Stimulated activated CD4-positive, alpha-beta T cell treated with anti-CD3 and anti-CD28 coated beads, Interleukin-2, amount 100 ng/mL, for 48 hours (primary cell): ENCODE measurements around the gene DENND2C.

Experiments
- DNase-seq, 2 donors: peaks; one replicate each; pipeline ENCODE4 v3.0.0-alpha.2; 2020

The DENND2C gene, protein sequence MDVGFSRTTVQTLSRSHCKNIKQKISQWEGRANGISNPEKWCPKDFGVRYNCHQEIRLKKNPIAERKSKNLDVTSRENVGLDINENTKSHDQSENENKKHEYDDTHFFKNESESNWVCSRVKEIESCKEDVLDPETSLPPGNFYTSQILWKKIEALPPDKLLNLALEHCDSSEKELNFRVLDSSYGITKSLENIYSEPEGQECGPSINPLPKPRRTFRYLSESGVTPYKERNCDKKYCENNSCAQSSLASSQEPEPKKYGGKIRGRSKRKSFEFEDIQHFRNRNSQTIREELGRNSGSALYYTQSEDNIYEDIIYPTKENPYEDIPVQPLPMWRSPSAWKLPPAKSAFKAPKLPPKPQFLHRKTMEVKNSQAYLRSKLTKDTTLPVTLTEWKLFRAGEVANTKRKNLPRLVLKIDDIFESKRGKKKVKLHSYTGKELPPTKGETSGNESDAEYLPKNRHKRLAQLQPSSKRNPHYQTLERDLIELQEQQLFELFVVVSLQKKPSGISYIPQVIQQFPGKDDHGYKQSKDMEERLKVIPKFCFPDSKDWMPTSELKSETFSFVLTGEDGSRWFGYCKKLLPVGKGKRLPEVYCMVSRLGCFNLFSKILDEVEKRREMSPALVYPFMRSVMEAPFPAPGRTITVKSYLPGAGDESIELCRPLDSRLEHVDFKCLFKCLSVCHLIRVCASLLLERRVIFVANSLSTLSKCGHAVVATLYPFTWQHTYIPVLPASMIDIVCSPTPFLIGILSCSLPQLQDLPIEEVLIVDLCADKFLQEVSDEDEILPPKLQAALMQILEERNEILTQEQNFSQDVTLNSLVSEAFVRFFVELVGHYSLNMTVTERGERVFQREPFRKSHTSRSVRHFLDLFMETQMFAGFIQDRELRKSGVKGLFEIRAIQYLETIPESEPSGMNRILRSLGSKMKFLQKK

GRCh38 chr1:114669562-114670082, at the start of gene DENND2C:
Gene DENND2C, minus strand, starts transcription at chr1:114670049. Its CDS starts 44,065 bp downstream, at chr1:114625984.
- DNase-seq = no peak

GRCh38 chr1:114719424-114719787, 49.6 kb upstream of the DENND2C start:
- no peak for DNase-seq

DNA sequence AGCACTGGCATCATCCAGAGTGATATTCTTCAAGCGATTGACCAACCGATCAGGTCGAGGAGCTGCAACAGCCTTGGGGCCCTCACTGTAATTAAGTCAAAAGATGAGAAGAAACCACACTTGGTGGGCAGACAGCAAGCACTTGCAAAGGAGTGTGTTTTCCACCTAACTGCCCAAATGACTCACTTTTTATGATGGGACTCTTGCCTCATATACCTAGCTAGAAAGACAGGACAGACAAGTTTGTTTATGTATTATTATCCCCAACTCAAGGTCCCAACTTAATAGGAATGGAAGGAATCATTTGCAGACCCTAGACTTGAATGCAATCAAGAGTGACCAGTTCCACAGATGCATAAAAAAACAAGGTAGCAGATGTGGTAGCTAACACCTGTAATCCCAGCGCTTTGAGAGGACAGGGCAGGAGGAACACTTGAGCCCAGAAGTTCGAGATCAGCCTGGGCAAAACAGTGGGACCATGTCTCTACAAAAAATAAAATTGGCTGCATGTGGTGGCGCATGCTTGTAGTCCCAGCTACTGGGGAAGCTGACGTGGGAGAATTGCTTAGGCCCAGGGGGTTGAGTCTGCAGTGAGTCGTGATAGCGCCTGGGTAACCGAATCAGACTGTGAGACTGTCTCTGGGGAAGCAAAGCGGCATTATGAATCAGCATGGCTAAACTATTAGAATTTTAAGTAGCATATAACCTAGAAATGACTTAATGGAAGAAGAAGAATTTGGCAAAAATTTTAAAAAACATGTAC, 49.0 kb upstream of the DENND2C start:
- DNase-seq = peak; percentile 2 to 16

GRCh38 chr1:114716304-114717170, 46.7 kb upstream of the DENND2C start, which contains the start of gene NRAS:
Gene NRAS, minus strand, starts transcription at chr1:114716771. Its CDS starts 611 bp downstream, at chr1:114716160.
- peak; percentile 93 to 94 for DNase-seq

GRCh38 chr1:114715952-114716303, 46.1 kb upstream of the DENND2C start:
- DNase-seq = no peak

DNA sequence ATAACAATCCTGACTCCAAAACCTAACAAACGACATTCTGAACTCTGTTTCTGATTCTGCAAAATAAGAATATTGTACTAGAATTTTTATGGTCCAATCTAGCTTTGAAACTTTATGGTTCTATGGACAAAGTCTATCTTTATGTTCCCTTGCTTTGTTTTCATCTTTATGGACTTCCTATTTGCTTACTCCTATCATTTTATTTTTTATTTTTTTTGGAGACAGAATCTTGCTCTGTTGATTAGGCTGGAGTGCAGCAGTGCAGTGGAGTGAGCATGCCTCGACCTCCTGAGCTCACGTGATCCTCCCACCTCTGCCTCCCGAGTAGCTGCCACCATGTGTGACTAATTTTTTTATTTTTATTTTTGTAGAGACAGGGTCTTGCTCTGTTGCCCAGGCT, 43.1 kb upstream of the DENND2C start:
- DNase-seq = no peak

DNA sequence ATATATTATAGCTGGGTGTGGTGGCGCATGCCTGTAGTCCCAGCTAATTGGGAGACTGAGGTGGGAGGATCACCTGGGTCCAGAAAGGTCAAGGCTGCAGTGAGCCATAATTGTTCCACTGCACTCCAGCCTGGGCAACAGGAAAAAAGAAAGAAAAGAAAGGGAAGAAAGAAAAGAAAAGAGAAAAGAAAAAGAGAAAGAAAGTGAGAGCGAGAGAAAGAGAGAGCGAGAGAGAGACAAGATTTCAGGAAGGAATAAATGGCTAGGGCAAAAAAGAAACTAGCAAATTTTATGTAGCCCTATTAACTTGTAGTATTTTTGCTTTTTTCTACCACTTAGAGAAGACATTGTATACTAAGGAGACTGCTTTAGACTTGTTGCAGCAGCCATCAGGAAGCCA, 40.5 kb upstream of the DENND2C start:
- no peak for DNase-seq

- DNase-seq = no peak
Measured at GRCh38 chr1:114707604-114708003, 37.8 kb upstream of the DENND2C start.

- DNase-seq = no peak
Measured at GRCh38 chr1:114703242-114703641, 33.4 kb upstream of the DENND2C start.

DNA sequence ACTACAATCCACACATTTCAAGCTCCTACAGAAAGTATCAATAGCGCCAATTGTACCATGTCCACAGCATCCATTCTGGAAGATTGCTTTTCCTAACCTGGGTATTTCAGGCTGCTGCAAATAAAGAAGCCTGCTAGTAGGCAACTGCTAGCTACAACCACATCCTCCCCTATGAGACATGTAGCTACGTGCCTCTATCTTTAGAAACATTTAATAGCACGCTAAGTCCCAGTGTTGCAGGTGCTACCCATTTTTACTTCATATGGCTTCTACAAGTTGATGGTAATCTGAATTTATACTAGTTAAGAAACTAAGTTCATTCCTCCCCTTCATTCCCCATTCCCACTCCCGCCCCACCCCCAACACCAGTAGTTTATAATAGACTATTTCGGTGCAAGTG, 32.9 kb upstream of the DENND2C start:
- DNase-seq = no peak

- no peak for DNase-seq
Measured at GRCh38 chr1:114701931-114702330, 32.1 kb upstream of the DENND2C start.

DNA sequence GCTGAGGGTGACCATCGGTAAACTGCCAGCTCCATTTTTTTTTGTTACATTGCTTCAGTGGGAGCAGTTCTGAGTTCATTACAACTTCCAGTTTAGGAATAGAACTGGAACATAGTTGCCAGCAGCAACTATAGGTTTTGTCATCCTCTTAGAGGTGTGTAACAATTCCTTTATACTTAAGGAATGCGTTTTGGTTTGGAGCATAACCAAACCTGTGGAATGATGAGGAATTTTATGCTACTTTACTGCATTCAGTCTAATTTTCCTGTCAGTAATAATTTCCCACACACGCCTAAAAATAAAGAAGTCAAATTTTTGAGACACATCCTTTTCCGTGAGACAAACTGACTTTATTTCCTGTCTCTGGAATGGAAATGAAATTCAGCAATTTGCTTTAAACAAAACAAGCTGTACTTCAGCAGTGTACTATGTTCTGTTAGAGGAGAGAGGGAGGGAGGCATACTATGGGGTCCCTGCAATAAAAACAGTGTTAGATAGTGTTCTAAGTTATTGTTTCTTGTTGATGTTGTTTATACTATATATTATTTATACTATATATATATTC, 30.3 kb upstream of the DENND2C start:
- no peak for DNase-seq

DNA sequence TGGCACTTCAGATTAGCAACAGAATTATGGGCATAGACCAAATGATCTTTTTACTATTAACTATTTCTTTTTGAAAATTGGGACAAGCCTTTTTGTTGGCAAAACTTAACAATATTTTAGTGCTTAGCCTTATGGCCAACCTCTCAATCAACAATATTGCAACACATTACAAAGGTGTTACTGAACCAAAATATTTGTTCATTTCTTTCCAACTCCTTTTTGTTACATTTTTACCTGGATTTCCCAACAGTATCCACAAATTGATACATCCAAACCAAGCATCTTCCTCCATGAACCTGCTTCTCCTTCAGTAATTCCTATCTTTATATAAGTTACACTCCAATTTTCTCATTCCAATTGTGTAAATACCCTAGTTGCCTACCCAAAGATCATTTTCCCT, 27.0 kb upstream of the DENND2C start:
- DNase-seq = no peak

DNA sequence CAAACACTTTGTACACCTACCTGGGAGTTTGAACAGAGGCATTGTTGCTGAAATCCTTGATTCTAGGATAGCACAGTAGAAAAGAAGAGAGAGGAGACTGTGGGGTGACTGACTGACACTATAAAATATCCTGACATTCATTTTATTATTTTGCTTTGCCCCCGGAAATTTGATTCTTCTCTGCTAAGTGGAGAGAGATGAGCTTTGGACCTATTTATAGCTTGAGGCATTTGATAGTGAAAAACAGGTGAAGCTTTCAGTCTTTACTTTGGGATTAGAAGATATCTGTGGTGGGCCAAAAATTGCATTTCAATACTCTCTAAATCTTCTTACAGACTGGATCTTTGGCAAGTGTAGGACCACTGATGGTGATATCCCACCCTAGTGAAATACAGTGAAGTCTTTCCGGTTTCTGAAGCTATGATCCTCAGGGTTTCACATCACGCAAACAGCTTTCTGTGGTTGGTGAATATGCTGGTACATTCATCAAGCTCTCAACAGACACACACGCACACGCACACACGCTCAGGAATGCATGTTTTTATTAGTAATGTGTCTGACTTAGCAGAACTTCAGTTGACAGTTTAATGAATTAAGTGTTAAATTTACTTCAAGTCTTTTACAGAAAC, 25.7 kb upstream of the DENND2C start, which contains the start of gene AMPD1:
Gene AMPD1, minus strand, starts transcription at position 117 of the 629 bp plus-strand sequence. Its CDS starts 75 bp downstream, at position 42.
- DNase-seq = no peak

GRCh38 chr1:114694540-114695310, 24.9 kb upstream of the DENND2C start:
- DNase-seq = no peak

DNA sequence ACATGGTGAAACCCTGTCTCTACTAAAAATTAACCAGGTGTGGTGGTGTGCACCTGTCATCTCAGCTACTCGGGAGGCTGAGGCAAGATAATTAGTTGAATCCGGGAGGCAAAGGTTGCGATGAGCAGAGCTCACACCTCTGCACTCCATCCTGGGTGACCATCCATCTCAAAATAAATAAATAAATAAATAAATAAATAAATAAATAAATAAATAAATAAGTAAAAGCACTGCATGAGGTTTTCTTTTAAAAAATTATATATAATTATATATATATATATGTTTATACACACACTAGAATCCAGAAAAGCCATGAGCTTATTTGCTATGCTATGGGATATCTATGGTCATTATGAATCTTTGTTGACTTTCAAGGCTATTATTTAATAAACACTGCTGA, 23.1 kb upstream of the DENND2C start:
- no peak for DNase-seq

GRCh38 chr1:114691061-114691460, 21.2 kb upstream of the DENND2C start:
- DNase-seq = no peak

DNA sequence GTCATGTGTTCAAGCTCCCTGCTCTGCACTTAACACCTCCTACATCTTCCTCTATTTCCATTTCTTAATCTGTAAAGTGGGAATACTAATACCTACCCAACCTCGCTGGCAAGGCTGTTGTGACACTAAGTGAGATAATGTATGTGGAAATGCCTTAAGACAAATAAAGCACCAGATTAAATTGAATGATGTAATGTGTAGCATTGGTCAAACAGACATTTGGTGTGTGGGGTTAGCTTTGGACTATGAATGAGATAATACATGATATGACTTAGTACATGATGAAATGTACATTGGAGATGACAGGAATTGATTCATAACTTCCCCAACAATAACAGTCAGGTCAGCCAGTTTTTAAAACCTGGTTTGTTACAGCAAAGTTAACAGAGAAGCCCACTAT, 20.3 kb upstream of the DENND2C start:
- no peak for DNase-seq

DNA sequence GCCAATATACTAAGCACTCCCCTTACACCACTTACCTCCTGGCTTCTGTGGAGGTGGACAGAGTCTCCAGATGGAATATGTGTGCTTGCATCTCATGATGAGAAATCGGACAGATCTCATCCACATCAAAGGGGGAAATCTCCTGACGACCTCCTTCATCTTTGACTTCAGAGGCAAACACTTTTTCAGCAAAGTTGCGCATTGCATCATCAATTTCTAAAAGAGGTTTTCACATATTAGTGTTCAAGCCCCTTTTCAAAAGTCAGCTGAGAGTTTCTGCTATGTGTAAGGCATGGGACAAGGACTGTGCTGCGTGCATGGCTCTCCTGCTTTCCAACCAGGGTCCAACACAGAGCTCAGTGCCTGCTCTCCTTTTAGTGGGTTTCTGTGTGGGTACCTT, 18.7 kb upstream of the DENND2C start:
- no peak for DNase-seq

DNA sequence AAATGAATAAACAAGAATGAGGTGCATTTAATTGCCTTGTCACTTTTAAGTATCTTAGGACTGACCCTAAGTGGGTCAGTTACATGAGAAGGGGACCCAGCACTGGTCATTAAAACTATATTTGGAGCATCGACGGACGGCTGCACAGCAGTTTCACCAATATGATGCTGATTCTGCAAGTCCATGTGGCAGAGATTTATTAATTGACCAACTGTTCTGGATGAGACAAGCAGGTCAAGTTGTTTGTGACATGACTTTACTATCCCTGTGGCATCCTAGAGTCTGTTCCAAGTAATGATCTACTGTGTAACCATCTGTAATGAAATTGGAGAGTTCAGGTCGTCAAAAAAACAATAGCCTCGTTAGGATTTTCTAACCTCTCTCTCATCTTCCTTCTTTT, 16.0 kb upstream of the DENND2C start:
- DNase-seq = no peak
